ENCODE measurements around the gene RAPGEF5. TPM values are rescaled to one million over a fixed set of nuclear protein-coding genes. Genes with fewer than 3 reads are reported as not detected.

Gene RAPGEF5
- total RNA-seq, 5 donors from 2014 or later (not counting 1 experiment from before 2014, with no cell fraction given): 0.12 to 2.4 (median 0.61) TPM

DNA sequence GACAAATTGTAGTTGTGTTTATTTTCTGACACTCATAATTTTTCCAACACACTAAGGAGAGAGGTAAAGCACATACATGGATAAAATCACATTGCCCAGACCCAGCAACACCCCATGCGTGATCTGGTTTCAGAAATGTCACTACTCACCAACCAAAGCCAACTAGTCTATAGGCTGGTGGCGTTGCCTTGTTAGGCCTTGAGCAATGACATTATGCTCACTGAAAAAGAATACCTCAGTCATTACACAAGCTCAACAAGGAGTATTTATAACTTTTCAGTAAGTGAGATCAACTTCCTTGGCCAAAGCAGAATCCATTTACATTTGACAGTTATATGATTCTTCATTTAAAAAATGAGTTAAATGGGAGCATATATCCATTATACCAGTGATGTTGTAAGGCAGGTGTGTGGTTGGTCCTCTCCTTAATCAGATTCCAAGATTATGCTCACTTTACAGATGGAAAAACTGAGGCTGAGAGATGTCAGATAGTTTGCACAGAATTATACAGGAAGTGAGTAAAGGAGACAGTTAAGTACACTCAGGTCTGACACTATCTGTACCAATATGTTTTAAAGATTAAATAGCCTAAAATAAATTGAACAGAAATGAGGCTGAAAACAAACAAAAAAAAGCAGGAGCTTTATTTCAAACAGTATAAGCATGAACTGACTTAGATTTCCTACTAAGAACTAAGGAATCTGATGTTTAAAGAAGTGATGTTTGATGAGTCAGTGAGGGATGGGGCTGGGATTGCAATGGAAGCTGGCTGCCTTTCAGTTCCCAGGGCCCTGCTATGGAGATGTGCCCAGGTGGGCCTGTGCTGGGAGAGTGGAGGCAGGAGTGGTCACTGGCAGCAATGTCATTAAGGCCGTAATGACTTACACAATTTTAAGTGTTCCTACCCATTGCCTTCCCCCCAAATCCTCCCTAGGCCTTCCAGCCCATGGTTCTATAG is 118.3 kb downstream of the RAPGEF5 start:
- no peak overlapping the region for H3K4me3 ChIP-seq (ENCODE audit: control insufficient read depth in 1 of 2, extremely low read depth in 1 of 2, low read length in 1 of 2)
- H3K27ac Mint-ChIP-seq: no peak overlapping the region
- peaks cover 0 to 3% of the 10 kb centered on the region in 2 donors for H3K27me3 Mint-ChIP-seq
- ChIA-PET CTCF (no interaction called here), POLR2A (no interaction called here)
- DNase-seq: no peak
- no peaks in the 10 kb centered on the region for H3K36me3 ChIP-seq (ENCODE audit: control insufficient read depth in 2 of 2, extremely low read depth in 1 of 2, insufficient read depth in 1 of 2, low read length in 1 of 2)
- 67% methylated on average over 1 of the region's 3 CpGs for WGBS (ENCODE audit: insufficient coverage)
- no peaks in the 10 kb centered on the region for H3K4me1 ChIP-seq (ENCODE audit: control insufficient read depth in 1 of 2, extremely low read depth in 1 of 2, insufficient read depth in 2 of 2, low read length in 2 of 2)
- peaks cover 0 to 3% of the 10 kb centered on the region in 2 experiments for H3K27me3 ChIP-seq (replicated peaks in 1 of 2; ENCODE audit: control insufficient read depth in 2 of 2, extremely low read depth in 1 of 2, insufficient read depth in 2 of 2, low read length in 1 of 2)
- no peaks in the 10 kb centered on the region for H3K9me3 Mint-ChIP-seq
- H3K9me3 ChIP-seq: no peaks in the 10 kb centered on the region
- no peaks in the 10 kb centered on the region for H3K4me1 Mint-ChIP-seq
- no peaks in the 10 kb centered on the region for H3K36me3 Mint-ChIP-seq
- no peak overlapping the region for H3K4me3 Mint-ChIP-seq
- no peak for ATAC-seq (replicated peaks in 1 of 4)
- H3K27ac ChIP-seq (ENCODE audit: low read length): no peak overlapping the region

GRCh38 chr7:22235134-22235533 is 121.8 kb downstream of the RAPGEF5 start:
- H3K27ac ChIP-seq (ENCODE audit: low read length): no peak overlapping the region
- no peaks in the 10 kb centered on the region for H3K27me3 ChIP-seq (replicated peaks in 1 of 2; ENCODE audit: control insufficient read depth in 2 of 2, extremely low read depth in 1 of 2, insufficient read depth in 2 of 2, low read length in 1 of 2)
- Mint-ChIP-seq H3K9me3 (no peaks in the 10 kb centered on the region), H3K27ac (no peak overlapping the region), H3K36me3 (no peaks in the 10 kb centered on the region), H3K4me3 (no peak overlapping the region), H3K27me3 (peaks cover 0 to 8% of the 10 kb centered on the region in 2 donors), H3K4me1 (no peaks in the 10 kb centered on the region)
- H3K4me1 ChIP-seq (ENCODE audit: control insufficient read depth in 1 of 2, extremely low read depth in 1 of 2, insufficient read depth in 2 of 2, low read length in 2 of 2): no peaks in the 10 kb centered on the region
- CTCF ChIA-PET: no interaction called here
- H3K9me3 ChIP-seq: no peaks in the 10 kb centered on the region
- H3K36me3 ChIP-seq (ENCODE audit: control insufficient read depth in 2 of 2, extremely low read depth in 1 of 2, insufficient read depth in 1 of 2, low read length in 1 of 2): no peaks in the 10 kb centered on the region
- H3K4me3 ChIP-seq (ENCODE audit: control insufficient read depth in 1 of 2, extremely low read depth in 1 of 2, low read length in 1 of 2): no peak overlapping the region
- WGBS (ENCODE audit: insufficient coverage): no CpG with 5 or more reads among the region's 2 CpGs
- ATAC-seq (replicated peaks in 1 of 4) (no peak), DNase-seq (no peak)
- POLR2A ChIA-PET: no interaction called here

DNA sequence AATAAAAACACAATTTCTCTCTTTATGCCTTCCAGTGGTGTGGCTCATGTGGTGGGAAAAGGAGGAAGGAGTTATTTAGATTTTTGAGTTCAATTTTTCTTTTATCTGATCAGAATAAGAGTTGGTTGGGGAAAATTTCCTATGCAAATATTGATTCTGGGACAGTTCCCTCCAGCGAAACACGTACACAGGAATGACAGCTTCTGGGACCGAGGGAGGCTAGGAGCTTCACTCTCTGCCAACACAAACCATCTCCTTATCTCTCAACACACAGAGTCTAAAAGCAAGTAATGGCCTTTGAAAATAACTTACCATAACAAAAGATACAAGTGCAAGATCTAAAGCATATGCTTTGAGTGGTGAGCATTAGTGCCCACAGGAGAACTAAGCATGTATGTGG is 122.7 kb downstream of the RAPGEF5 start:
- DNase-seq: no peak
- no peaks in the 10 kb centered on the region for H3K36me3 Mint-ChIP-seq
- WGBS (ENCODE audit: insufficient coverage): no CpG with 5 or more reads among the region's 3 CpGs
- no peak for ATAC-seq (replicated peaks in 1 of 4)
- no peaks in the 10 kb centered on the region for H3K4me1 ChIP-seq (ENCODE audit: control insufficient read depth in 1 of 2, extremely low read depth in 1 of 2, insufficient read depth in 2 of 2, low read length in 2 of 2)
- H3K4me3 ChIP-seq (ENCODE audit: control insufficient read depth in 1 of 2, extremely low read depth in 1 of 2, low read length in 1 of 2): no peak overlapping the region
- H3K4me1 Mint-ChIP-seq: no peaks in the 10 kb centered on the region
- no peak overlapping the region for H3K4me3 Mint-ChIP-seq
- ChIA-PET POLR2A (no interaction called here), CTCF (no interaction called here)
- H3K9me3 Mint-ChIP-seq: no peaks in the 10 kb centered on the region
- no peaks in the 10 kb centered on the region for H3K27me3 ChIP-seq (replicated peaks in 1 of 2; ENCODE audit: control insufficient read depth in 2 of 2, extremely low read depth in 1 of 2, insufficient read depth in 2 of 2, low read length in 1 of 2)
- peaks cover 0 to 8% of the 10 kb centered on the region in 2 donors for H3K27me3 Mint-ChIP-seq
- no peak overlapping the region for H3K27ac ChIP-seq (ENCODE audit: low read length)
- H3K9me3 ChIP-seq: no peaks in the 10 kb centered on the region
- no peak overlapping the region for H3K27ac Mint-ChIP-seq
- H3K36me3 ChIP-seq (ENCODE audit: control insufficient read depth in 2 of 2, extremely low read depth in 1 of 2, insufficient read depth in 1 of 2, low read length in 1 of 2): no peaks in the 10 kb centered on the region

DNA sequence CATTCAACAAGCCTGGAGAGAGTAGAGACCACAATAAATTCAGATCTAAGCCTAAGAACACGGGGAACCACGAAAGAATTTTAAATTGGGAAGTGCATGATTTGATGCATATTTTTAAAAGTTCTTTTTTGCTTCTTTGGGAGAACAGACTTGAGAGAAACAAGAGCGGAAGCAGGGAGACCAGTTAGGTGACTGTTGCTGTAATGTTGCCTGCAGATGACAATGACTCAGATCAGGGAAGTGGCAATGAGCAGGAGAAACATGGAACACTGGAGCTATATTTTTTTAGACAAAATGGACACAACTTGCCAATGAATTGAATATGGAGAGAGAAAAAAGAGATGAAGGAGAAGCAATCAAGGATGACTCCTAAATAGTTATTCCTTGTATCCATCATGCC is 125.1 kb downstream of the RAPGEF5 start:
- H3K4me3 Mint-ChIP-seq: no peak overlapping the region

DNA sequence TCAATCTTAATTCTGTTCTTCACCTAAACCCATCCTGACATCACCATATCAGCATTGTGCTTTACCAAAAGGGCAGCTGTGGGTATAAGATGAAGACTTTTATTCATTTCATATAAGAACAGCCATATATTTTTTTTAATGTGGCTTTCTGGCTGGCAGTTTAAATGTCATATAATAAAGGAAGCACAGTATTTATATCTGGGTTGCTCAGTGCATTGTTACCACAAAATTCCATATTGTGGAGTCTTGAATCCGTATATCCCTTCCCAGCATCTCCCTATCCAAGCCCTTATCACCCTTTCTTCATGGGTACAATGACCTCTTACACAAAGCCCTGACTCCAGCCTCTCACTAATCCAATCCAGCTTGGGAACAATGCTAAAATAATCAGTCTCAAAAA is 125.8 kb downstream of the RAPGEF5 start:
- DNase-seq: no peak
- no peak overlapping the region for H3K27ac ChIP-seq (ENCODE audit: low read length)
- Mint-ChIP-seq H3K4me3 (no peak overlapping the region), H3K9me3 (no peaks in the 10 kb centered on the region), H3K4me1 (no peaks in the 10 kb centered on the region), H3K36me3 (no peaks in the 10 kb centered on the region), H3K27me3 (peaks cover 0 to 5% of the 10 kb centered on the region in 2 donors), H3K27ac (no peak overlapping the region)
- no peaks in the 10 kb centered on the region for H3K27me3 ChIP-seq (replicated peaks in 1 of 2; ENCODE audit: control insufficient read depth in 2 of 2, extremely low read depth in 1 of 2, insufficient read depth in 2 of 2, low read length in 1 of 2)
- POLR2A ChIA-PET: no interaction called here
- H3K9me3 ChIP-seq: no peaks in the 10 kb centered on the region
- H3K36me3 ChIP-seq (ENCODE audit: control insufficient read depth in 2 of 2, extremely low read depth in 1 of 2, insufficient read depth in 1 of 2, low read length in 1 of 2): no peaks in the 10 kb centered on the region
- ATAC-seq (replicated peaks in 1 of 4): no peak
- no peak overlapping the region for H3K4me3 ChIP-seq (ENCODE audit: control insufficient read depth in 1 of 2, extremely low read depth in 1 of 2, low read length in 1 of 2)
- no peaks in the 10 kb centered on the region for H3K4me1 ChIP-seq (ENCODE audit: control insufficient read depth in 1 of 2, extremely low read depth in 1 of 2, insufficient read depth in 2 of 2, low read length in 2 of 2)
- no CpG with 5 or more reads among the region's 1 CpG for WGBS (ENCODE audit: insufficient coverage)
- CTCF ChIA-PET: no interaction called here

More for the DNA sequence above, 125.1 kb downstream of the RAPGEF5 start:
- Histone ChIP-seq H3K27ac (ENCODE audit: low read length) (no peak overlapping the region), H3K4me3 (ENCODE audit: control insufficient read depth in 1 of 2, extremely low read depth in 1 of 2, low read length in 1 of 2) (no peak overlapping the region), H3K36me3 (ENCODE audit: control insufficient read depth in 2 of 2, extremely low read depth in 1 of 2, insufficient read depth in 1 of 2, low read length in 1 of 2) (no peaks in the 10 kb centered on the region), H3K9me3 (no peaks in the 10 kb centered on the region), H3K4me1 (ENCODE audit: control insufficient read depth in 1 of 2, extremely low read depth in 1 of 2, insufficient read depth in 2 of 2, low read length in 2 of 2) (no peaks in the 10 kb centered on the region), H3K27me3 (replicated peaks in 1 of 2; ENCODE audit: control insufficient read depth in 2 of 2, extremely low read depth in 1 of 2, insufficient read depth in 2 of 2, low read length in 1 of 2) (no peaks in the 10 kb centered on the region)
- no peak for DNase-seq
- Mint-ChIP-seq H3K27ac (no peak overlapping the region), H3K36me3 (no peaks in the 10 kb centered on the region), H3K27me3 (peaks cover 0 to 5% of the 10 kb centered on the region in 2 donors), H3K4me1 (no peaks in the 10 kb centered on the region), H3K9me3 (no peaks in the 10 kb centered on the region)
- WGBS (ENCODE audit: insufficient coverage): 72% methylated on average over 3 of the region's 3 CpGs
- CTCF ChIA-PET: interaction anchor here in 1 of 2 donors (0.6 kb wide), 1 partner anchor 15 kb away, joined by 3 read pairs; no protein-coding TSS in a partner anchor
- ATAC-seq (replicated peaks in 1 of 4): no peak
- POLR2A ChIA-PET: no interaction called here

DNA sequence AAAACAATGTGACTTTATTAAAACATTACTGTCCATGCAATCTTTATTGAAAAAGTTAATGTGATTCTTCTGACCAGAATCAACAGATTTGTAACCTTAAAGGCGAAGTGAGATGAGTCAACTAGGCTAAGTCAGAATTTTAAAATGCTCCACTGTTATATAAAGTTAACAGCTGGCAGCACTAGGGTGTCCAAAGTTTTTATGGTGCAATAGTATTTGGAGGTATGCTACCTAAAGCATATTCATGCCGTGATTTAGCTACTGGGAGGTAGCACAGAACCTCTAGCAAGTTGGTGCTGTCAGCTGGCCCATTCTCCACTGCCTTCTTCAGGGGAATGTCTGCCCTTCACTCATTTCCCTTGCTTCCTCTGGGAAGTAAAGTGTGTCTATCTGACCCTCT is 126.7 kb downstream of the RAPGEF5 start:
- Mint-ChIP-seq H3K27ac (no peak overlapping the region), H3K9me3 (no peaks in the 10 kb centered on the region), H3K27me3 (peaks cover 0 to 5% of the 10 kb centered on the region in 2 donors), H3K36me3 (no peaks in the 10 kb centered on the region), H3K4me1 (no peaks in the 10 kb centered on the region), H3K4me3 (no peak overlapping the region)
- H3K9me3 ChIP-seq: no peaks in the 10 kb centered on the region
- WGBS (ENCODE audit: insufficient coverage): no CpG with 5 or more reads among the region's 2 CpGs
- no peak for DNase-seq
- no peaks in the 10 kb centered on the region for H3K27me3 ChIP-seq (replicated peaks in 1 of 2; ENCODE audit: control insufficient read depth in 2 of 2, extremely low read depth in 1 of 2, insufficient read depth in 2 of 2, low read length in 1 of 2)
- no peaks in the 10 kb centered on the region for H3K4me1 ChIP-seq (ENCODE audit: control insufficient read depth in 1 of 2, extremely low read depth in 1 of 2, insufficient read depth in 2 of 2, low read length in 2 of 2)
- H3K4me3 ChIP-seq (ENCODE audit: control insufficient read depth in 1 of 2, extremely low read depth in 1 of 2, low read length in 1 of 2): no peak overlapping the region
- CTCF ChIA-PET: no interaction called here
- H3K27ac ChIP-seq (ENCODE audit: low read length): no peak overlapping the region
- POLR2A ChIA-PET: no interaction called here
- H3K36me3 ChIP-seq (ENCODE audit: control insufficient read depth in 2 of 2, extremely low read depth in 1 of 2, insufficient read depth in 1 of 2, low read length in 1 of 2): no peaks in the 10 kb centered on the region
- ATAC-seq (replicated peaks in 1 of 4): no peak
